HepG2 (cell line): Measurements from ENCODE around the gene ZNF367. TPM values are rescaled to one million over a fixed set of nuclear protein-coding genes. Genes with fewer than 3 reads are reported as not detected.

Experiments
- ATAC-seq: fragments of 200-7000 bp; cut with Tn5 transposase; 3 replicates; pipeline ENCODE4 v1.9.1; 2020; ENCODE audit warnings: mild to moderate bottlenecking, moderate library complexity
- BruUV-seq: library from RNA; stranded (reverse); fragments of 400-500 nt; replicated peaks from 2 replicates; lab custom pipeline; 2021; lab: Mats Ljungman, UMichigan
- CTCF ChIA-PET: fragments of 300-600 bp; formaldehyde crosslinking; extraction: SDS; loops from one replicate; lab custom pipeline; 2021; ENCODE audit warnings: low total read pairs, inconsistent platforms, low intra/inter-chr PET ratio; lab: Yijun Ruan, JAX
- POLR2A ChIA-PET: fragments of 350-600 bp; sonication (Branson Sonifier 250); formaldehyde crosslinking; loops from one replicate; lab custom pipeline; 2020; ENCODE audit warnings: antibody characterized with exemption, inconsistent platforms; lab: Yijun Ruan, JAX
- DNase-seq: peaks from one replicate; pipeline ENCODE4 v3.0.0-alpha.2; 2015; ENCODE audit warnings: low spot score
- FAIRE-seq: peaks from 3 replicates; lab custom pipeline; 2011; peaks lifted over from hg19 to GRCh38; lab: Jason Lieb, UNC
- H2AFZ ChIP-seq: one replicate; pipeline ENCODE4 v1.6.1; 2011; ENCODE audit warnings: low read length, inconsistent platforms
- H3K27ac ChIP-seq: fragments of 300-600 bp; 3 replicates; pipeline ENCODE4 v1.8.0; 2011; ENCODE audit warnings: mixed run types, mild to moderate bottlenecking, mixed read lengths, low read length, inconsistent platforms; ENCODE audit not compliant: insufficient read depth; ENCODE audit errors: extremely low read length
- H3K27me3 ChIP-seq, 2 experiments: fragments of 200-600 bp in 1 of 2; 2 replicates in 1 of 2; 3 replicates in 1 of 2; pipeline versions ENCODE4 v1.6.0 to v1.8.0; 2011; ENCODE audit warnings: low read length in 2 of 2, mild to moderate bottlenecking in 2 of 2, moderate library complexity in 2 of 2, inconsistent platforms in 1 of 2; ENCODE audit not compliant: insufficient read depth in 2 of 2, control insufficient read depth in 1 of 2
- H3K36me3 ChIP-seq, 2 experiments: fragments of 200-600 bp in 1 of 2; replicated peaks in 1 of 2; 2 replicates in 1 of 2; 3 replicates in 1 of 2; pipeline versions ENCODE4 v1.5.1 to v1.8.0; 2011; ENCODE audit warnings: low read length in 2 of 2, inconsistent platforms in 1 of 2; ENCODE audit not compliant: insufficient read depth in 2 of 2, control insufficient read depth in 1 of 2
- H3K4me1 ChIP-seq: 2 replicates; pipeline ENCODE4 v1.5.1; 2012; ENCODE audit warnings: low read length, inconsistent platforms; ENCODE audit not compliant: insufficient read depth
- H3K4me2 ChIP-seq: 2 replicates; pipeline ENCODE4 v1.6.0; 2011; ENCODE audit warnings: low read depth, low read length, inconsistent platforms
- H3K4me3 ChIP-seq, 3 experiments: fragments of 200-600 bp in 1 of 3; sonication (generic), shearing (Covaris generic) in 1 of 3; replicated peaks in 1 of 3; 2 replicates each; pipeline ENCODE4 v1.5.1; 2011 to 2016; ENCODE audit warnings: low read length in 3 of 3, inconsistent platforms in 2 of 3, low read depth in 2 of 3, mild to moderate bottlenecking in 2 of 3, control low read depth in 1 of 3, mixed read lengths in 1 of 3; ENCODE audit not compliant: insufficient read depth in 1 of 3
- H3K79me2 ChIP-seq: one replicate; pipeline ENCODE4 v1.6.1; 2011; ENCODE audit warnings: low read length, inconsistent platforms; ENCODE audit not compliant: insufficient read depth
- H3K9ac ChIP-seq: 2 replicates; pipeline ENCODE4 v1.6.0; 2011; ENCODE audit warnings: mild to moderate bottlenecking, low read depth, low read length, inconsistent platforms; ENCODE audit not compliant: insufficient read depth
- H3K9me3 ChIP-seq: 2 replicates; pipeline ENCODE4 v1.5.1; 2012; ENCODE audit warnings: mild to moderate bottlenecking, low read length
- H4K20me1 ChIP-seq: 2 replicates; pipeline ENCODE4 v1.6.0; 2011; ENCODE audit warnings: inconsistent platforms, mild to moderate bottlenecking, low read length, moderate library complexity; ENCODE audit not compliant: insufficient read depth
- HNF1B ChIP-seq: sonication (generic); formaldehyde crosslinking; IDR thresholded peaks from 2 replicates; pipeline ENCODE4 v1.5.1; 2020; ENCODE audit warnings: mild to moderate bottlenecking, moderate library complexity, missing genetic modification reagents
- KAT2B ChIP-seq: fragments of 150-350 bp; IDR thresholded peaks from 2 replicates; pipeline ENCODE4 v1.6.1; 2014; ENCODE audit warnings: low read depth, low read length, borderline replicate concordance
- ZMAT3 ChIP-seq: sonication (generic); formaldehyde crosslinking; conservative IDR thresholded peaks from 2 replicates; pipeline ENCODE4 v1.7.0; 2021; ENCODE audit warnings: missing genetic modification reagents
- ZNF180 ChIP-seq: sonication (generic); formaldehyde crosslinking; IDR thresholded peaks from 2 replicates; pipeline ENCODE4 v1.4.0; 2020; ENCODE audit warnings: low read depth, missing genetic modification reagents, borderline replicate concordance
- ZNF235 ChIP-seq: sonication (generic); formaldehyde crosslinking; IDR thresholded peaks from 2 replicates; pipeline ENCODE4 v1.8.1; 2023; ENCODE audit warnings: mild to moderate bottlenecking, missing genetic modification reagents, borderline replicate concordance
- WGBS: methylation state at CpG from one replicate; pipeline ENCODE4 v1.1.6; 2017; ENCODE audit warnings: low lambda C conversion rate; 5-methylcytosine and 5-hydroxymethylcytosine counted together
- in situ Hi-C: cut with HindIII; loops from 2 replicates; pipeline ENCODE4 v1.10.0; 2017; ENCODE audit warnings: low pct_unique_long_range_greater_than_20kb; ENCODE audit not compliant: extremely low pct_ligation_motif_present
- intact Hi-C: fragments of 100-400 bp; cut with micrococcal nuclease; formaldehyde crosslinking; loops from one replicate; pipeline ENCODE4 v1.10.0; 2022; ENCODE audit not compliant: unreplicated experiment
- polyA plus RNA-seq, 8 experiments: library from polyadenylated mRNA; depleted of rRNA in 3 of 8; stranded (reverse) in 7 of 8; unstranded in 1 of 8; fragments of >200 nt; fragmentation: Illumina TruSeq in 4 of 8; extraction: Trizol in 4 of 8; gene quantifications; 2 replicates each; pipeline versions ENCODE4 v1.2.1 to v1.2.3, GENCODE V29; 2011 to 2016; ENCODE audit warnings: low read depth in 4 of 8, missing spikeins in 1 of 8, mixed read lengths in 1 of 8; ENCODE audit not compliant: insufficient read depth in 1 of 8
- total RNA-seq, 5 experiments: library from RNA; depleted of rRNA; stranded (reverse); fragments of >200 nt; fragmentation: Illumina TruSeq; extraction: Trizol; gene quantifications; 2 replicates each; pipeline ENCODE4 v1.2.3, GENCODE V29; 2016; ENCODE audit warnings: low read depth in 1 of 5

ZNF367 gene
- total and polyA plus RNA-seq, 2 of the 13 experiments (the other 11 are each of a cell fraction or from before 2014, with no cell fraction given), result 2.9 to 7.7 TPM

- in situ Hi-C loops, result no loop called here
Measured at GRCh38 chr9:96395964-96396363, 22.2 kb downstream of the ZNF367 start.

GRCh38 chr9:96394832-96395496, 23.2 kb downstream of the ZNF367 start:
- no peak overlapping the region for H3K4me3 ChIP-seq
- H3K4me1 ChIP-seq, result peaks cover 48% of the 10 kb centered on the region
- H3K9ac ChIP-seq, result no peak overlapping the region
- no peaks in the 10 kb centered on the region for H3K9me3 ChIP-seq
- peaks cover 4 to 40% of the 10 kb centered on the region in 2 experiments; a peak in 3 of 5 replicates for H3K36me3 ChIP-seq
- TF ChIP-seq ZMAT3 (no peak), KAT2B (no peak), ZNF235 (CRISPR knock-in tag) (no peak)
- TF ChIP-seq, all 625 proteins: peak for 0
- Histone ChIP-seq H2AFZ (no peak overlapping the region), H3K4me2 (no peak overlapping the region), H3K79me2 (peaks cover 32% of the 10 kb centered on the region), H3K27ac (no peak overlapping the region), H3K27me3 (no peaks in the 10 kb centered on the region; a peak in 1 of 5 replicates), H4K20me1 (no peaks in the 10 kb centered on the region)
- intact Hi-C loops, result no loop called here
- in situ Hi-C loops, result no loop called here
- no peak for DNase-seq
- CTCF ChIA-PET, result no interaction called here
- 95% methylated on average over 6 of the region's 6 CpGs for WGBS
- POLR2A ChIA-PET, result interaction anchor here (0.8 kb wide), 1 partner anchor 13 kb away, joined by 3 read pairs; no protein-coding TSS in a partner anchor
- ATAC-seq, result no peak
- no TSS peak for BruUV-seq
- no peak for FAIRE-seq

More at GRCh38 chr9:96395964-96396363, 22.2 kb downstream of the ZNF367 start:
- ATAC-seq, result no peak
- Histone ChIP-seq H2AFZ (no peak overlapping the region), H3K4me3 (no peak overlapping the region), H3K36me3 (peaks cover 4 to 31% of the 10 kb centered on the region in 2 experiments; a peak in 3 of 5 replicates), H3K9ac (no peak overlapping the region), H3K4me1 (peaks cover 46% of the 10 kb centered on the region), H3K27me3 (no peaks in the 10 kb centered on the region; a peak in 1 of 5 replicates), H4K20me1 (no peaks in the 10 kb centered on the region), H3K9me3 (peaks cover 6% of the 10 kb centered on the region), H3K4me2 (no peak overlapping the region), H3K79me2 (peaks cover 39% of the 10 kb centered on the region), H3K27ac (no peak overlapping the region)
- 100% methylated on average over 2 of the region's 2 CpGs for whole genome bisulfite sequencing
- ChIA-PET CTCF (no interaction called here), POLR2A (no interaction called here)
- BruUV-seq, result TSS peak; percentile 13
- intact Hi-C loops, result no loop called here
- DNase-seq, result no peak
- FAIRE-seq, result no peak
- no peak for TF ChIP-seq HNF1B
- TF ChIP-seq ZNF180 (CRISPR knock-in tag), result no peak
